Activated naive CD8-positive, alpha-beta T cell (primary cell): ENCODE measurements around the gene SH3PXD2A.
A peak's percentile ranks its signal among the peaks of the same experiment; 100 is the strongest.

Experiments used
- H3K27ac Mint-ChIP-seq: one replicate; pipeline ENCODE4 v1.8.0; 2021; ENCODE audit warnings: mixed read lengths
- H3K27me3 Mint-ChIP-seq: one replicate; pipeline ENCODE4 v1.8.0; 2021; ENCODE audit warnings: mixed read lengths
- H3K36me3 Mint-ChIP-seq: one replicate; pipeline ENCODE4 v1.8.0; 2021; ENCODE audit warnings: mixed read lengths
- H3K4me1 Mint-ChIP-seq: one replicate; pipeline ENCODE4 v1.8.0; 2021; ENCODE audit warnings: low read depth, mixed read lengths
- H3K4me3 Mint-ChIP-seq: one replicate; pipeline ENCODE4 v1.8.0; 2021; ENCODE audit warnings: mild to moderate bottlenecking, mixed read lengths
- H3K9me3 Mint-ChIP-seq: one replicate; pipeline ENCODE4 v1.8.0; 2021; ENCODE audit warnings: low read depth, mixed read lengths

SH3PXD2A gene

GRCh38 chr10:103599907-103600306, 255.5 kb downstream of the SH3PXD2A start:
- Mint-ChIP-seq H3K4me3 (no peak overlapping the region), H3K9me3 (no peaks in the 10 kb centered on the region), H3K36me3 (no peaks in the 10 kb centered on the region), H3K27ac (no peak overlapping the region), H3K27me3 (no peaks in the 10 kb centered on the region), H3K4me1 (no peaks in the 10 kb centered on the region)

DNA sequence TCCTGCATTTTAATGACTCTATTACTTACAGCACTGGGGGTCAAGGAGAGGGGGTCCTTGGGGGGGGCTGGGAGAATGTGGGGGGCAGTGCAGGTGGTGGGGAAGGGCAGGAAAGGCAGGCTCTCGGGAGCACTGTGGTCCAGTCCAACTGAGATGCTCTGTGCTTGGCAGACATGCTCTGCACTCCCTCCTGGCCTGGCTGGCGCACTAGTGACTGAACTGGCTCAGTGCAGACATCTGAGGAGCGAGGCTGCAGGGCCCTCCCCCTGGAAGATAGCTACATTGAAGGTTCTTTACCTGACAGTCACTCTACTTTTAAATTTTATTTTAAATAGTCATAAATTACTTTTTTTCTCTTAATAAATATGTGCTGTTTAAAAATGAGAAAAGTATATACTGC, 256.2 kb downstream of the SH3PXD2A start:
- no peaks in the 10 kb centered on the region for H3K4me1 Mint-ChIP-seq
- no peak overlapping the region for H3K27ac Mint-ChIP-seq
- no peaks in the 10 kb centered on the region for H3K9me3 Mint-ChIP-seq
- no peaks in the 10 kb centered on the region for H3K27me3 Mint-ChIP-seq
- H3K4me3 Mint-ChIP-seq = no peak overlapping the region
- no peaks in the 10 kb centered on the region for H3K36me3 Mint-ChIP-seq

DNA sequence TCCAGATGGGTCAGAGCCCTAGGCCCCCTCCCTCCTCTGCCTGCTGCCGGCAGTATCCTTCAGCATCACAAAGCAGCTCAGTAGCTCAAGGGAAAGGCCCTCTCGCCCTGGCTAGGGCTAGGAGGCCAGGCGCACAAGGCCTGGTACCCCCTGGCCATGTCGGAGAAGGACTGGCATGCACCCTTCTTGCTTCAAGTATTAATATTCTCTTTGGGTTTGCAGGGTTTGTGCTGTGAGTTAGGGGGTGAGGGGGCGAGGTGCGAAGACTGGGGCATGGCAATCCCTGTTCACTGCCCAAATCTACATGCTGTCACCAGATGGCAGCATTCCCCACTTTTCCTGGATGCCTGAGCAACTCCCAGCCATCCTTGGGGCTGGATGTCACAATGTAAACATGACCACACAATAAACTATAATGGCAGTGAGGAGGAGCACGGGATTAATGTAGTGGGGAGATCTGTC, 256.7 kb downstream of the SH3PXD2A start:
- Mint-ChIP-seq H3K4me1 (no peaks in the 10 kb centered on the region), H3K27ac (no peak overlapping the region), H3K36me3 (no peaks in the 10 kb centered on the region), H3K9me3 (no peaks in the 10 kb centered on the region), H3K4me3 (no peak overlapping the region), H3K27me3 (no peaks in the 10 kb centered on the region)

DNA sequence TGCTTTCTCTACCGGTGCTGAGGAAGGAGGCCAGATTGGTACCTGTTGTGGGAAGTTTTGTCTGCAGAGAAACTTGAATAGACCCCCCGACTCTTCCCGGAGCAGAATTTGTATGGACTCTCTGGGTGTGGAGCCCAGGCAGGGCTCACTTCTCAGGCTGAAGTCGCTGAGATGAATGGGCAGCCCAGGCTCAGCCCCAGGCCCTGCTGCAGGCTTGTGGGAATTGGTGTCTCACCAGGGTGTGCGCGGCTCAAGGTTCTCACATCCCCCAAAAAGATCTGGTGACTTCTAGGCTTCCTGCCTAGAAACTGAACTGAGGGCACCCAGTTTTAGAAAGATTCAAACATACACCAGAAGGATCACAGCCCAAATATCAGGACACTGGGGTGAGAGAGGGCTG, 258.4 kb downstream of the SH3PXD2A start:
- Mint-ChIP-seq H3K27me3 (no peaks in the 10 kb centered on the region), H3K4me1 (no peaks in the 10 kb centered on the region), H3K4me3 (no peak overlapping the region), H3K36me3 (no peaks in the 10 kb centered on the region), H3K27ac (no peak overlapping the region), H3K9me3 (no peaks in the 10 kb centered on the region)

GRCh38 chr10:103595933-103596726, 259.2 kb downstream of the SH3PXD2A start:
- Mint-ChIP-seq H3K27me3 (no peaks in the 10 kb centered on the region), H3K4me3 (no peak overlapping the region), H3K27ac (no peak overlapping the region), H3K36me3 (no peaks in the 10 kb centered on the region), H3K4me1 (no peaks in the 10 kb centered on the region), H3K9me3 (no peaks in the 10 kb centered on the region)

DNA sequence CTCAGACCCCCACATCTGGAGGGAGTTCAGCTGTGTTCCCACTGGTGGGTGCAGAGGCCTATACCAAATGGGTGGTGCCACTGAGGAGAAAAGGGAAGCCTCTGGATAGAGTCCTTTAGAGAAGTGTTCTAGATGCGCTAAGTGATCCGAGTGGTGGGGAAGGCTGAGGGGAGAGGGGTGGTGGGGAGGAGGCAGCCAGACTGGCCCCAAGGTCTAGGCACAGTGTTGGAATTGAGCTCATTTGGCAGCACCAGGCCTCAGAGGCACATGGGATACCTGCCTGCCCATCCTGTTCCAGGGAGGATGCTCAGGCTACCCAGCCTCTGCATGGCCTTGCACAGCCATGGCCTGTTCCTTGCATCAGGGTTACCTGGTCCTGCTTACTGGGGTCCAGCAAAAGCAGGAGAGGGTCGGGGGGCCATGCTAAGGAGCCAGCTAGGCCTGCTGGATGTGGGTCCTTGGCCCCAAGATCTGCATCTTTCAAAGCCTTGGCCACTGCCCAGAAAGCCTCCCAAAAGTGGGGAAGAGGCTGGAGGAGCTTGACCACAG, 262.3 kb downstream of the SH3PXD2A start:
- H3K36me3 Mint-ChIP-seq = no peaks in the 10 kb centered on the region
- H3K4me3 Mint-ChIP-seq = no peak overlapping the region
- no peak overlapping the region for H3K27ac Mint-ChIP-seq
- H3K9me3 Mint-ChIP-seq = no peaks in the 10 kb centered on the region
- no peaks in the 10 kb centered on the region for H3K27me3 Mint-ChIP-seq
- H3K4me1 Mint-ChIP-seq = no peaks in the 10 kb centered on the region

- Mint-ChIP-seq H3K27me3 (no peaks in the 10 kb centered on the region), H3K27ac (no peak overlapping the region), H3K9me3 (no peaks in the 10 kb centered on the region), H3K36me3 (no peaks in the 10 kb centered on the region), H3K4me3 (no peak overlapping the region), H3K4me1 (no peaks in the 10 kb centered on the region)
Measured at GRCh38 chr10:103592186-103593021, 263.0 kb downstream of the SH3PXD2A start.

- Mint-ChIP-seq H3K4me3 (no peak overlapping the region), H3K4me1 (peaks cover 3% of the 10 kb centered on the region), H3K9me3 (no peaks in the 10 kb centered on the region)
Measured at GRCh38 chr10:103590744-103591291, 264.6 kb downstream of the SH3PXD2A start.

DNA sequence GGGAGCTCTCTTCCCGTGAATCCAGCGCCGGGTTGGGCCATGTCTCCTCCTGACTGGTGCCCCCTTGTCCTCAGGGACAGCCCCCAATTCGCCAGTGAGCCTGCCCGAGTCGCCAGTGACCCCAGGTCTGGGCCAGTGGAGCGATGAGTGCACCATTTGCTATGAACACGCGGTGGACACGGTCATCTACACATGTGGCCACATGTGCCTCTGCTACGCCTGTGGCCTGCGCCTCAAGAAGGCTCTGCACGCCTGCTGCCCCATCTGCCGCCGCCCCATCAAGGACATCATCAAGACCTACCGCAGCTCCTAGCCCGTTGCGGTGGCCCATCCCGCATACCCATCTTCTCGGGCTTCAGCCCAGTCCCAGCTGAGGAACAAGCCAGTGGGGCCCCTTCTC, 265.3 kb downstream of the SH3PXD2A start:
- H3K4me1 Mint-ChIP-seq = peaks cover 4% of the 10 kb centered on the region
- H3K36me3 Mint-ChIP-seq = peaks cover 2% of the 10 kb centered on the region
- H3K9me3 Mint-ChIP-seq = no peaks in the 10 kb centered on the region
- H3K27ac Mint-ChIP-seq = no peak overlapping the region
- no peaks in the 10 kb centered on the region for H3K27me3 Mint-ChIP-seq
- H3K4me3 Mint-ChIP-seq = no peak overlapping the region

More at GRCh38 chr10:103590744-103591291, 264.6 kb downstream of the SH3PXD2A start:
- H3K27ac Mint-ChIP-seq = no peak overlapping the region
- H3K27me3 Mint-ChIP-seq = no peaks in the 10 kb centered on the region
- peaks cover 2% of the 10 kb centered on the region for H3K36me3 Mint-ChIP-seq

- no peak overlapping the region for H3K27ac Mint-ChIP-seq
- H3K36me3 Mint-ChIP-seq = peaks cover 2% of the 10 kb centered on the region
- no peak overlapping the region for H3K4me3 Mint-ChIP-seq
- H3K4me1 Mint-ChIP-seq = peaks cover 5% of the 10 kb centered on the region
- H3K9me3 Mint-ChIP-seq = no peaks in the 10 kb centered on the region
- no peaks in the 10 kb centered on the region for H3K27me3 Mint-ChIP-seq
Measured at GRCh38 chr10:103589074-103589630, 266.2 kb downstream of the SH3PXD2A start.

GRCh38 chr10:103587073-103587472, 268.3 kb downstream of the SH3PXD2A start:
- Mint-ChIP-seq H3K4me3 (no peak overlapping the region), H3K27me3 (no peaks in the 10 kb centered on the region), H3K36me3 (peaks cover 2% of the 10 kb centered on the region), H3K9me3 (no peaks in the 10 kb centered on the region), H3K4me1 (peaks cover 10% of the 10 kb centered on the region), H3K27ac (no peak overlapping the region)

- Mint-ChIP-seq H3K27me3 (no peaks in the 10 kb centered on the region), H3K36me3 (peaks cover 2% of the 10 kb centered on the region), H3K27ac (no peak overlapping the region), H3K9me3 (no peaks in the 10 kb centered on the region), H3K4me3 (peak overlapping the region; percentile 46), H3K4me1 (peaks cover 10% of the 10 kb centered on the region)
Measured at GRCh38 chr10:103585011-103585405, 270.4 kb downstream of the SH3PXD2A start.

GRCh38 chr10:103584216-103585010, 271.0 kb downstream of the SH3PXD2A start:
- Mint-ChIP-seq H3K36me3 (peaks cover 2% of the 10 kb centered on the region), H3K27me3 (no peaks in the 10 kb centered on the region), H3K4me3 (peak overlapping the region; percentile 87), H3K4me1 (peaks cover 10% of the 10 kb centered on the region), H3K27ac (peak overlapping the region; percentile 92), H3K9me3 (no peaks in the 10 kb centered on the region)

DNA sequence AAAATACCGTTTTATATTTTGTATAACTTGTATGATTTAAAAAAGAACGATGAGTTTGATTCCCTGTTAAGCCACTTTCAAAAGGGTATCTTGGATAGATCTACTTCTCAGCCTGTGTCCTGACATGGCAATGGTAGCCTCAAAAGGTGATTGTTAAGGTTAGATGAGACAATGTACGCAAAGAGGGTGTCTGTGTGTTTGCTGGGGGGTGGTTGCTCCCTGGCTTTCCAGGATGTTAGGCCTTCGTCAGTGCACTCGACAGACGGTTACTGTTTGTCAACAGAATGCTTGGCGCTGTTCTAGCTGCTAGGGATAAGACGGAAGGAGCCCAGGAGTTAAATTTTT, 271.5 kb downstream of the SH3PXD2A start:
- no peaks in the 10 kb centered on the region for H3K9me3 Mint-ChIP-seq
- H3K36me3 Mint-ChIP-seq = peaks cover 2% of the 10 kb centered on the region
- H3K27me3 Mint-ChIP-seq = no peaks in the 10 kb centered on the region
- H3K27ac Mint-ChIP-seq = peak overlapping the region; percentile 92
- peaks cover 10% of the 10 kb centered on the region for H3K4me1 Mint-ChIP-seq
- H3K4me3 Mint-ChIP-seq = peak overlapping the region; percentile 87
